Hepatocyte (in vitro differentiated cells): ENCODE measurements around the gene PAN3.

ENCODE experiments used
- CTCF ChIP-seq: fragments of 200-600 bp; sonication (generic); IDR thresholded peaks from 2 replicates; pipeline ENCODE4 v1.5.1; 2016; ENCODE audit warnings: antibody characterized with exemption, mild to moderate bottlenecking; ENCODE audit not compliant: poor library complexity
- EZH2phosphoT487 ChIP-seq: fragments of 200-600 bp; sonication (generic); IDR thresholded peaks from one replicate; pipeline ENCODE4 v1.6.1; 2018; ENCODE audit warnings: antibody characterized with exemption, mild to moderate bottlenecking, low read depth, moderate library complexity; ENCODE audit not compliant: unreplicated experiment, severe bottlenecking

DNA sequence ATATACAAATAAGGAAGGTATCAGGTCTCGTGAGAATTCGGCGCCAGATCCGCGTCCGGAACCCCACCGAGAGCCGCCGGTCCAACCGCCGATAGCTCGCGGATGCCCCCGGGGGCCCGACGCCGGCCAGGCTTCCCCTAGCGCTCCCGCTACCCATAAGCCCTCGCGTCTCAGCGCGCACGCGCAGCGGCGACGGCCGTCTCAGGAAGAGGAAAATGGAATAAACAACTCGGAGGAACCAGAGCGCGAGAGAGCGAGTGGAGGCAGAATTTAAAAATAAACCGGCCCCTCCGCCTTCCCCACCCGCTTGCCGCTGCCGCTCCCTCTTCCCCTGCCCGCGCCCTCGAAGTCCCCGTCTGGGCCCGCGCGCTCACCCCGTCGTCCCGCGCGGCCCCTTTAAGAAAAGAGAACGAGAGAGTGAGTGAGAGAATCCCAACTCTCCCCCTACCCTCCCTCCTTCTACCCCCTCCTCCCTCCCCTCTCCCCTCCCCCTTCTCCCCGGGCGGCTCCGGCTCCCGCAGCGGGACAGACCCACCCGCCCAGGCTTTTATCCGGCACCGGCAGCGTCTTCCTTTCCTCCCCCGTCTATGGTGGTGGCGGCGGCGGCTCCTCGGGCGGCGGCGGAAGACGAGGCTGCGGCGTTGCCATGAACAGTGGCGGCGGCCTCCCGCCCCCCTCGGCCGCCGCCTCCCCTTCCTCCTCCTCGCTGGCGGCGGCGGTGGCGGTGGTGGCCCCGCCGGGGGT lies at the start of gene PAN3:
- TF ChIP-seq CTCF = peak; percentile 11
- no peak for TF ChIP-seq EZH2phosphoT487
